Progenitor cell of endocrine pancreas (in vitro differentiated cells): ENCODE measurements around the gene PNPLA2. TPM values are rescaled to one million over a fixed set of nuclear protein-coding genes. Genes with fewer than 3 reads are reported as not detected.
A peak's percentile ranks its signal among the peaks of the same experiment; 100 is the strongest.

Experiments
- DNase-seq: peaks from one replicate; pipeline ENCODE4 v3.0.0; 2021; ENCODE audit warnings: low spot score; ENCODE audit not compliant: unreplicated experiment
- H3K27ac Mint-ChIP-seq: 2 replicates; pipeline ENCODE4 v1.8.0; 2021; ENCODE audit warnings: mild to moderate bottlenecking, moderate library complexity, mixed read lengths
- H3K27me3 Mint-ChIP-seq: 2 replicates; pipeline ENCODE4 v1.8.0; 2021; ENCODE audit warnings: mixed read lengths
- H3K36me3 Mint-ChIP-seq: 2 replicates; pipeline ENCODE4 v1.8.0; 2022; ENCODE audit warnings: mixed read lengths; ENCODE audit not compliant: insufficient read depth
- H3K4me1 Mint-ChIP-seq: 2 replicates; pipeline ENCODE4 v1.8.0; 2021; ENCODE audit warnings: low read depth, mixed read lengths
- H3K4me3 Mint-ChIP-seq: 2 replicates; pipeline ENCODE4 v1.8.0; 2021; ENCODE audit warnings: low read depth, mild to moderate bottlenecking, moderate library complexity, mixed read lengths
- H3K9me3 Mint-ChIP-seq: 2 replicates; pipeline ENCODE4 v1.8.0; 2021; ENCODE audit warnings: low read depth, mixed read lengths
- CTCF ChIP-seq: fragments of 200-600 bp; sonication (generic); IDR thresholded peaks from one replicate; pipeline ENCODE4 v1.5.0; 2021; ENCODE audit warnings: antibody characterized with exemption, mild to moderate bottlenecking; ENCODE audit not compliant: unreplicated experiment
- total RNA-seq: library from RNA; stranded (reverse); gene quantifications from 2 replicates; pipeline ENCODE4 v1.2.1, GENCODE V29; 2021

Gene PNPLA2
- total RNA-seq, 1 donor from 2014 or later: 51.1 TPM

DNA sequence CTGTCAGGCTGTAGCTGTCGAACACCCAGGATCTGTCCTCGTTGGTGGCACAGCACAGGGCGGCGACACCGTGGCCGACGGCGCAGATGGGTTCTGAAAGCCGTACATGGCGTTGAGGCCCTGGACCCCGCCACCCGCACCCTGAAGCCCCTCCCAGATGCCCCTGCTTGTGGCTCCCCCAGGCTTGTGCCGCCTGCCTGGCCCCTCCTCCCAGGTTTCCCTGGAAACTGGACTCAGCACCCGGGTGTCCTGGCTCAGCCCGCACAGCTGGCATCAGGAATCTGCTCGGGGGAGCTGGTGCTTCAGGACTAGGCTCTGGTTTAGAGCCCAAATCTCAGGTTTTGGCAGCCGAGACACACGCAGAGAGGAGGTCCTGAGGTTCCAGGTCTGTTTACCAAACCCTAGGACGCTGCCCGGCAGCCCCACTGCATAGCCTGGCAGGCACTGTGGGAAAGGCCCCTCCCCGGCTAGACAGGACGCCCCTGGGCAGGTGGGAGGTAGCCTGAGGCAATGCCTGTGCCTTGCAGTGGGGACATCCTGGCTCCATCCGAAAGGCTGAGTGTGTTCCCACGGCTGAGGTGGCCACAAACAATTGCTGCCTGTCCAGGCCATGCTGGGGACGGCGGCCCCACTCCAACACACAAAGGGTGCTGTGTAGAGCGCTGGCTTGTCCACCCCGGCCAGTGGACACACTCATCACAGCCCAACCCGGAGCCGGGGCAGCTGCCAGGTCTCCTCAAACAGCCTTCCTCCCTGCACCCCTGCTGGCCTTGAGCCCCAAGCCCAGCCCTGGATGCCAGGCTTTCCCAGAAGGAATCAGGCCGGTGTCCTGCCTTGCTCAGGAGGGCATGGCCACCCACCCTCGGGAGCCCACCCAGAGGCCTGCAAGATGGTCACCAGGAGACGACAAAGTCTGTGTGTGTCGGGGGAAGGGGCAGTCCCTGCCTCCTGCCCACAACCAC, 46.0 kb upstream of the PNPLA2 start:
- no peak overlapping the region for H3K27ac Mint-ChIP-seq

GRCh38 chr11:773425-773824, 45.3 kb upstream of the PNPLA2 start:
- Mint-ChIP-seq H3K4me3 (no peak overlapping the region), H3K27me3 (no peaks in the 10 kb centered on the region), H3K36me3 (no peaks in the 10 kb centered on the region), H3K4me1 (peaks cover 7% of the 10 kb centered on the region), H3K27ac (no peak overlapping the region), H3K9me3 (no peaks in the 10 kb centered on the region)
- DNase-seq: no peak
- TF ChIP-seq CTCF: no peak

More for the DNA sequence above, 46.0 kb upstream of the PNPLA2 start:
- Mint-ChIP-seq H3K27me3 (no peaks in the 10 kb centered on the region), H3K4me3 (no peak overlapping the region), H3K9me3 (no peaks in the 10 kb centered on the region), H3K36me3 (no peaks in the 10 kb centered on the region), H3K4me1 (peaks cover 7% of the 10 kb centered on the region)
- no peak for DNase-seq
- TF ChIP-seq CTCF: no peak

- no peak for DNase-seq
- Mint-ChIP-seq H3K27ac (no peak overlapping the region), H3K9me3 (no peaks in the 10 kb centered on the region), H3K4me3 (no peak overlapping the region), H3K36me3 (no peaks in the 10 kb centered on the region), H3K27me3 (no peaks in the 10 kb centered on the region), H3K4me1 (peaks cover 7% of the 10 kb centered on the region)
- no peak for TF ChIP-seq CTCF
Observed at GRCh38 chr11:773830-774229, 44.9 kb upstream of the PNPLA2 start.

DNA sequence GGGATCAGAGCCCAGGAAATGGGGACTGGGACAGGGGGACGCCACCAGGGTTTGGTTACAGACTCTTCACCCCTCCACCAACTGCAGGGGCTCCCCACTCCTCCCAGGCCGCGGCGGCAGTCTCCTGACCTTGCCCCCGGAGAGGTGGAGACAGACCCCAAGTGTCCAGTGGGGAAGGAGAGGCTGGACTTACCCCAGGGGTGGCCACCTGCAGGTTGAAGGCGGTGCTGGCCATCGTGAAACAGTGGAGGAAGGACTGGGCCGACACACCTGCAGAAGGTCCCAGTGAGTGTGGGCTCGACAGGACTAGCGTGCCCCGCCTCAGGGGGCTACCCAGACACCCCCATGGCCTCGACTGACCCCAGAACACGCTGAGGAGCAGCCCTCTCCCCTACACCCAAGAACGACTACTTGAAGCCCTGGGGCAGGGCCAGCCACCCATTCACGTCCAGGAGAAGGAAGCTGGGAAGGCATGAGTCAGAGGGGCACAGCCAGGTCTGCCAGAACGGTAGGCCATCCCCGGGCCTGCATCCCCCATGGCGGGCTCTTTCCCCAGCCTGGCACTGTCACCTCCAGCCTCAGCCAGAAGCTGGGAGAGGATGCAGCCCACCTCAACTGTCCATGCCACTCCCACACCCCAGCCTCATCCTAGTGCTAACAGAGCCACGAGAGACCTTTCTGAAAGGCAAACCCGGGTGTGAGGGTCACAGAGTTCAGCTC, 43.7 kb upstream of the PNPLA2 start:
- H3K27ac Mint-ChIP-seq: no peak overlapping the region
- DNase-seq: no peak
- H3K4me1 Mint-ChIP-seq: peaks cover 8% of the 10 kb centered on the region
- H3K36me3 Mint-ChIP-seq: no peaks in the 10 kb centered on the region
- no peaks in the 10 kb centered on the region for H3K27me3 Mint-ChIP-seq
- no peak for TF ChIP-seq CTCF
- H3K9me3 Mint-ChIP-seq: no peaks in the 10 kb centered on the region
- peak overlapping the region; percentile 61 for H3K4me3 Mint-ChIP-seq

GRCh38 chr11:776263-776560, 42.5 kb upstream of the PNPLA2 start:
- Mint-ChIP-seq H3K36me3 (no peaks in the 10 kb centered on the region), H3K4me3 (peak overlapping the region; percentile 76), H3K27me3 (no peaks in the 10 kb centered on the region), H3K4me1 (peaks cover 8% of the 10 kb centered on the region), H3K9me3 (no peaks in the 10 kb centered on the region), H3K27ac (peak overlapping the region; percentile 62)
- no peak for DNase-seq
- TF ChIP-seq CTCF: no peak
